ENCODE measurements around the gene NLRC5. TPM values are rescaled to one million over a fixed set of nuclear protein-coding genes. Genes with fewer than 3 reads are reported as not detected.
"Not testable (repeated sequence)": the region's sequence is repeated elsewhere in the genome, so short reads cannot be mapped to it uniquely, and the experiment has no call there.

Gene NLRC5
- total RNA-seq, 3 donors from 2014 or later (not counting 1 experiment from before 2014, with no cell fraction given) = 320 to 563 (median 535) TPM

GRCh38 chr16:57003439-57004386 lies 14.4 kb downstream of the NLRC5 start:
- WGBS (ENCODE audit: insufficient coverage) = 70% methylated on average over 22 of the region's 22 CpGs
- no peak for ATAC-seq
- H3K27ac Mint-ChIP-seq = peak overlapping the region; percentile 72 to 92
- no peaks in the 10 kb centered on the region for H3K9me3 Mint-ChIP-seq
- no peaks in the 10 kb centered on the region for H3K27me3 ChIP-seq (ENCODE audit: control insufficient read depth, insufficient read depth, low read length)
- H3K27ac ChIP-seq (ENCODE audit: low read length) = peak overlapping the region; percentile 66
- H3K4me1 ChIP-seq (ENCODE audit: control insufficient read depth, insufficient read depth, low read length) = peaks cover 72% of the 10 kb centered on the region
- no peaks in the 10 kb centered on the region for H3K9me3 ChIP-seq (ENCODE audit: control insufficient read depth, insufficient read depth, low read length)
- H3K4me3 Mint-ChIP-seq = no peak overlapping the region
- H3K4me3 ChIP-seq (ENCODE audit: low read length) = no peak overlapping the region
- intact Hi-C loops (cut with micrococcal nuclease) = loop anchor here (5.0 kb wide), 1 partner anchor 39 kb away; no protein-coding TSS in a partner anchor
- no peaks in the 10 kb centered on the region for H3K27me3 Mint-ChIP-seq (ENCODE audit: low read depth in 2 of 2)
- H3K36me3 ChIP-seq (ENCODE audit: control insufficient read depth, insufficient read depth, low read length) = peaks cover 30% of the 10 kb centered on the region
- no peaks in the 10 kb centered on the region for H3K36me3 Mint-ChIP-seq
- no peak for DNase-seq
- no peak for TF ChIP-seq CTCF (IDR thresholded peaks at IDR 0.05)
- H3K4me1 Mint-ChIP-seq = peaks cover 52 to 63% of the 10 kb centered on the region in 2 donors

GRCh38 chr16:57004387-57005250 lies 15.3 kb downstream of the NLRC5 start:
- Mint-ChIP-seq H3K4me1 (peaks cover 47 to 57% of the 10 kb centered on the region in 2 donors), H3K36me3 (no peaks in the 10 kb centered on the region), H3K27ac (peak overlapping the region; percentile 72 to 92), H3K27me3 (ENCODE audit: low read depth in 2 of 2) (no peaks in the 10 kb centered on the region), H3K9me3 (no peaks in the 10 kb centered on the region), H3K4me3 (no peak overlapping the region)
- 75% methylated on average over 14 of the region's 15 CpGs for WGBS (ENCODE audit: insufficient coverage)
- Histone ChIP-seq H3K4me1 (ENCODE audit: control insufficient read depth, insufficient read depth, low read length) (peaks cover 72% of the 10 kb centered on the region), H3K4me3 (ENCODE audit: low read length) (no peak overlapping the region), H3K27me3 (ENCODE audit: control insufficient read depth, insufficient read depth, low read length) (no peaks in the 10 kb centered on the region), H3K9me3 (ENCODE audit: control insufficient read depth, insufficient read depth, low read length) (no peaks in the 10 kb centered on the region), H3K27ac (ENCODE audit: low read length) (peak overlapping the region; percentile 66), H3K36me3 (ENCODE audit: control insufficient read depth, insufficient read depth, low read length) (peaks cover 28% of the 10 kb centered on the region)
- intact Hi-C loops (cut with micrococcal nuclease) = loop anchor here (5.0 kb wide), 1 partner anchor 38 kb away; no protein-coding TSS in a partner anchor
- no peak for TF ChIP-seq CTCF (IDR thresholded peaks at IDR 0.05)
- DNase-seq = no peak
- no peak for ATAC-seq

- H3K9me3 ChIP-seq (ENCODE audit: control insufficient read depth, insufficient read depth, low read length); H3K9me3 Mint-ChIP-seq; H3K4me3 Mint-ChIP-seq; H3K27me3 Mint-ChIP-seq (ENCODE audit: low read depth in 2 of 2); H3K36me3 Mint-ChIP-seq; H3K27ac ChIP-seq (ENCODE audit: low read length); H3K27me3 ChIP-seq (ENCODE audit: control insufficient read depth, insufficient read depth, low read length); intact Hi-C loops (cut with micrococcal nuclease); ATAC-seq; H3K4me3 ChIP-seq (ENCODE audit: low read length): not testable (repeated sequence)
- H3K27ac Mint-ChIP-seq = peak overlapping the region; percentile 57 to 72
- peaks cover 45 to 57% of the 10 kb centered on the region in 2 donors for H3K4me1 Mint-ChIP-seq
- WGBS (ENCODE audit: insufficient coverage) = 7% methylated on average over 2 of the region's 2 CpGs
- H3K36me3 ChIP-seq (ENCODE audit: control insufficient read depth, insufficient read depth, low read length) = peaks cover 30% of the 10 kb centered on the region
- H3K4me1 ChIP-seq (ENCODE audit: control insufficient read depth, insufficient read depth, low read length) = peaks cover 71% of the 10 kb centered on the region
- DNase-seq = peak in 1 of 2 donors; percentile 49
Measured at GRCh38 chr16:57005597-57005996, 16.2 kb downstream of the NLRC5 start.

GRCh38 chr16:57007050-57007449 lies 17.7 kb downstream of the NLRC5 start:
- H3K27ac Mint-ChIP-seq = peak overlapping the region in 1 of 2 donors; percentile 74
- peaks cover 31% of the 10 kb centered on the region for H3K36me3 ChIP-seq (ENCODE audit: control insufficient read depth, insufficient read depth, low read length)
- peaks cover 39 to 50% of the 10 kb centered on the region in 2 donors for H3K4me1 Mint-ChIP-seq
- no peaks in the 10 kb centered on the region for H3K36me3 Mint-ChIP-seq
- intact Hi-C loops (cut with micrococcal nuclease) = no loop called here
- H3K9me3 Mint-ChIP-seq = no peaks in the 10 kb centered on the region
- H3K27me3 ChIP-seq (ENCODE audit: control insufficient read depth, insufficient read depth, low read length) = no peaks in the 10 kb centered on the region
- WGBS (ENCODE audit: insufficient coverage) = 62% methylated on average over 3 of the region's 5 CpGs
- H3K4me3 ChIP-seq (ENCODE audit: low read length) = no peak overlapping the region
- H3K27ac ChIP-seq (ENCODE audit: low read length) = no peak overlapping the region
- H3K4me3 Mint-ChIP-seq = no peak overlapping the region
- no peaks in the 10 kb centered on the region for H3K27me3 Mint-ChIP-seq (ENCODE audit: low read depth in 2 of 2)
- no peak for TF ChIP-seq CTCF (IDR thresholded peaks at IDR 0.05)
- no peaks in the 10 kb centered on the region for H3K9me3 ChIP-seq (ENCODE audit: control insufficient read depth, insufficient read depth, low read length)
- peaks cover 70% of the 10 kb centered on the region for H3K4me1 ChIP-seq (ENCODE audit: control insufficient read depth, insufficient read depth, low read length)
- ATAC-seq (no peak), DNase-seq (no peak)

All from natural killer cell (primary cell).